GM04504 (cell line): ENCODE data around the gene SMIM29.

Source experiments
- DNase-seq: peaks from one replicate; pipeline ENCODE4 v3.0.0-alpha.2; 2012; ENCODE audit warnings: low read depth

The SMIM29 gene

GRCh38 chr6:34226066-34226465 lies 22.7 kb downstream of the SMIM29 start:
- DNase-seq, result no peak

- no peak for DNase-seq
These were observed 23.3 kb downstream of the SMIM29 start for GRCh38 chr6:34225551-34225950.

- peak; percentile 85 for DNase-seq
These were observed 24.6 kb downstream of the SMIM29 start for GRCh38 chr6:34223956-34224940.

GRCh38 chr6:34223381-34223955 lies 25.3 kb downstream of the SMIM29 start:
- DNase-seq, result no peak

- DNase-seq, result no peak
These were observed 30.1 kb downstream of the SMIM29 start for GRCh38 chr6:34218691-34219090.

GRCh38 chr6:34213772-34214171 lies 35.0 kb downstream of the SMIM29 start:
- no peak for DNase-seq

GRCh38 chr6:34207695-34208443 lies 40.9 kb downstream of the SMIM29 start:
- no peak for DNase-seq

GRCh38 chr6:34206726-34207125 lies 42.1 kb downstream of the SMIM29 start:
- DNase-seq, result no peak

- DNase-seq, result no peak
These were observed 42.9 kb downstream of the SMIM29 start for GRCh38 chr6:34205916-34206315.

- DNase-seq, result no peak
These were observed 43.3 kb downstream of the SMIM29 start for GRCh38 chr6:34205466-34205865.

- DNase-seq, result no peak
These were observed 44.1 kb downstream of the SMIM29 start for GRCh38 chr6:34204693-34205092.

GRCh38 chr6:34202329-34203201 lies 46.2 kb downstream of the SMIM29 start:
- no peak for DNase-seq

GRCh38 chr6:34201455-34202107 lies 47.2 kb downstream of the SMIM29 start:
- no peak for DNase-seq

- DNase-seq, result no peak
These were observed 48.4 kb downstream of the SMIM29 start for GRCh38 chr6:34200340-34200971.

GRCh38 chr6:34196833-34197195 lies 52.0 kb downstream of the SMIM29 start:
- no peak for DNase-seq
